SU-DHL-6 (cell line): Measurements from ENCODE around the gene HBA1.
"Not testable (repeated sequence)": the region's sequence is repeated elsewhere in the genome, so short reads cannot be mapped to it uniquely, and the experiment has no call there.

Experiments
- H2AFZ ChIP-seq: fragments of 200-600 bp; sonication (generic); 2 replicates; pipeline ENCODE4 v1.6.1; 2014; ENCODE audit warnings: low read depth, mild to moderate bottlenecking, moderate library complexity, mixed read lengths, antibody characterized with exemption, low read length; ENCODE audit not compliant: severe bottlenecking
- H3F3A ChIP-seq: fragments of 200-600 bp; shearing (Covaris generic); 2 replicates; pipeline ENCODE4 v1.6.0; 2016; ENCODE audit warnings: antibody characterized with exemption, mild to moderate bottlenecking; ENCODE audit not compliant: insufficient read depth
- H3K27ac ChIP-seq: fragments of 200-600 bp; sonication (generic); 2 replicates; pipeline ENCODE4 v1.5.1; 2016; ENCODE audit warnings: low read depth, mild to moderate bottlenecking, low read length, moderate library complexity, mixed read lengths
- H3K27me3 ChIP-seq: fragments of 200-600 bp; sonication (generic), shearing (Covaris generic); 2 replicates; pipeline ENCODE4 v1.6.0; 2014; ENCODE audit warnings: mild to moderate bottlenecking, low read length
- H3K36me3 ChIP-seq: fragments of 200-600 bp; sonication (generic); 2 replicates; pipeline ENCODE4 v1.6.1; 2014; ENCODE audit warnings: mild to moderate bottlenecking, low read length, mixed read lengths
- H3K4me2 ChIP-seq: fragments of 300-600, 200-600 bp; shearing (Covaris generic), sonication (generic); 2 replicates; pipeline ENCODE4 v1.6.0; 2014; ENCODE audit warnings: low read length, low read depth, mild to moderate bottlenecking; ENCODE audit not compliant: poor library complexity, severe bottlenecking
- H3K4me3 ChIP-seq: fragments of 200-600 bp; sonication (generic); 2 replicates; pipeline ENCODE4 v1.5.1; 2014; ENCODE audit warnings: antibody characterized with exemption, low read length, mild to moderate bottlenecking, mixed read lengths; ENCODE audit not compliant: insufficient read depth, poor library complexity, severe bottlenecking
- H3K79me2 ChIP-seq: fragments of 200-600 bp; sonication (generic); 2 replicates; pipeline ENCODE4 v1.6.1; 2014; ENCODE audit warnings: mild to moderate bottlenecking, low read length, moderate library complexity; ENCODE audit not compliant: insufficient read depth
- H3K9ac ChIP-seq: fragments of 200-600 bp; sonication (generic); 2 replicates; pipeline ENCODE4 v1.7.0; 2014; ENCODE audit warnings: mild to moderate bottlenecking, low read length
- H3K9me2 ChIP-seq: fragments of 200-600 bp; sonication (generic); replicated peaks from 2 replicates; pipeline ENCODE4 v1.6.1; 2014; ENCODE audit warnings: low read length; ENCODE audit not compliant: insufficient read depth
- H3K9me3 ChIP-seq: fragments of 200-600 bp; sonication (generic); 2 replicates; pipeline ENCODE4 v1.6.1; 2014; ENCODE audit warnings: low read length, mixed read lengths; ENCODE audit not compliant: insufficient read depth
- H4K20me1 ChIP-seq: fragments of 200-600 bp; sonication (generic); 2 replicates; pipeline ENCODE4 v1.6.1; 2014; ENCODE audit warnings: low read depth, mild to moderate bottlenecking, antibody characterized with exemption, low read length, moderate library complexity, mixed read lengths
- CTCF ChIP-seq: fragments of 200-600 bp; sonication (generic); IDR thresholded peaks from one replicate; pipeline ENCODE4 v1.5.1; 2017; ENCODE audit warnings: antibody characterized with exemption, mild to moderate bottlenecking, low read length, moderate library complexity; ENCODE audit not compliant: insufficient read depth, poor library complexity, severe bottlenecking
- EZH2phosphoT487 ChIP-seq: fragments of 200-600 bp; sonication (generic), shearing (Covaris generic); conservative IDR thresholded peaks from 2 replicates; pipeline ENCODE4 v1.6.1; 2018; ENCODE audit warnings: mild to moderate bottlenecking, antibody characterized with exemption, low read length, moderate library complexity, mixed read lengths

Gene HBA1

GRCh38 chr16:162271-162991 lies 14.0 kb upstream of the HBA1 start:
- Histone ChIP-seq H3K27ac (no peak overlapping the region), H3K4me2 (no peak overlapping the region), H4K20me1 (no peaks in the 10 kb centered on the region), H3K9me2 (no peaks in the 10 kb centered on the region), H3K27me3 (no peaks in the 10 kb centered on the region), H3K9me3 (no peaks in the 10 kb centered on the region), H2AFZ (no peak overlapping the region), H3K9ac (no peak overlapping the region), H3K4me3 (no peak overlapping the region), H3F3A (no peaks in the 10 kb centered on the region), H3K36me3 (no peaks in the 10 kb centered on the region), H3K79me2 (no peaks in the 10 kb centered on the region)
- no peak for TF ChIP-seq CTCF
- TF ChIP-seq EZH2phosphoT487, result no peak

DNA sequence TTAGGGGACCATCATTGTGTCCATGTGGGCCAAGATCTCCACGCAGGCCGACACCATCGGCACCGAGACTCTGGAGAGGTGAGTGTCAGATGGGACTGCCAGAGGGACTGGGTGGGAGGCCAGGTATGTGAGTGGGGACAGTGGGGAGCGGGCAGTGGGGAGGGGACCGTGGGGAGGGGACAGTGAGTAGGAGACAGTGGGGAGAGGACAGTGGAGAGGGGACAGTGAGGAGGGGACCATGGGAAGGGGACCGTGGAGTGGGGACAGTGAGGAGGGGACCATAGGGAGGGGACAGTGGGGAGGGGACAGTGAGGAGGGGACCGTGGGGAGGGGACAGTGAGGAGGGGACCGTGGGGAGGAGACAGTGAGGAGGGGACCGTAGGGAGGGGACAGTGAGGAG lies 13.3 kb upstream of the HBA1 start:
- H3K9me3 ChIP-seq, H3K27ac ChIP-seq, H2AFZ ChIP-seq, H3K9me2 ChIP-seq, H4K20me1 ChIP-seq, H3K79me2 ChIP-seq, H3F3A ChIP-seq, H3K4me3 ChIP-seq, H3K27me3 ChIP-seq, H3K9ac ChIP-seq, H3K4me2 ChIP-seq, H3K36me3 ChIP-seq: not testable (repeated sequence)

DNA sequence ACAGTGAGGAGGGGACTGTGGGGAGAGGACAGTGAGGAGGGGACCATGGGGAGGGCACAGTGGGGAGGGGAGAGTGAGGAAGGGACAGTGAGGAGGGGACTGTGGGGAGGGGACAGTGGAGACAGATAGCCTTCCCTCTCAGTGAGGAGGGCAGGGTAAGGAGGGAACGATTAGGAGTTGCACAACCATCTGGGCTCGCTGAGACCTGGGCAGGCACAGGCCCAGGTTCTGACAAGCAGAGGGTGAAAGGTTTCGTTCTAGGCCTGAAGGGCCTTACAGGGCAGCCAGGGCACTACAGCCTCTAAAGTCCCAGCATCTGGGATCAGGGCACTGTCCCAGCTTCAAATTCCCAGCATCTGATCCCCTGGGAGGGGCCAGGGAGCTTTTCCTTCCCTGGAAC lies 12.8 kb upstream of the HBA1 start:
- H3F3A ChIP-seq, H3K4me2 ChIP-seq, H3K79me2 ChIP-seq, H2AFZ ChIP-seq, H3K27me3 ChIP-seq, H3K9me3 ChIP-seq, H3K9me2 ChIP-seq, H4K20me1 ChIP-seq, H3K4me3 ChIP-seq, H3K9ac ChIP-seq, H3K36me3 ChIP-seq, H3K27ac ChIP-seq: not testable (repeated sequence)

DNA sequence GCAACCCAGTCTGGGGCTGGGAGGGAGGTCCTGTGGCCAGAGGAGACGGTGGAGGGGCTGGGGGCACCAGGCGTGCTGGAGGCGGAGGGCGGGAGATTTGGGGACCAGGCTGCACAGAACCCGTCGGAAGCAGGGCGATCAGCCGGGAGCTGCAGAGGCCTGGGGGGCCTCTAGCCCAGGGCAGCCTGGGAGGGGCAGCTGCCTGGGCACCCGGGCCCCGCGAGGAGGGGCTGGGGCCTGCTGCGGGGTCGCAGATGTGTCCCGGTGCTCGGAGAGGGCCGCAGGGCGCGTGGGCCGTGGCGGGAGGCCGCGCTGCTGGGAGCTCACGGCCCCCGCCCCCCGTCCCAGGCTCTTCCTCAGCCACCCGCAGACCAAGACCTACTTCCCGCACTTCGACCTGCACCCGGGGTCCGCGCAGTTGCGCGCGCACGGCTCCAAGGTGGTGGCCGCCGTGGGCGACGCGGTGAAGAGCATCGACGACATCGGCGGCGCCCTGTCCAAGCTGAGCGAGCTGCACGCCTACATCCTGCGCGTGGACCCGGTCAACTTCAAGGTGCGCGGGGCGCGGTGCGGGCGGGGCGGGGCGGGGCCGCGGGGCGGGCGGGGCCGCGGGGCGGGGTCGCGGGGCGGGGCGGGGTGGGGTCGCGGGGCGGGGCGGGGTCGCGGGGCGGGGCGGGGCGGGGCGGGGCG lies 12.2 kb upstream of the HBA1 start:
- H3F3A ChIP-seq, H4K20me1 ChIP-seq, H3K36me3 ChIP-seq: not testable (repeated sequence)

More for the DNA sequence above, 12.2 kb upstream of the HBA1 start:
- not testable (repeated sequence) for H3K27me3 ChIP-seq, H2AFZ ChIP-seq, H3K27ac ChIP-seq, H3K9me2 ChIP-seq, H3K9ac ChIP-seq, H3K4me2 ChIP-seq, H3K4me3 ChIP-seq, H3K79me2 ChIP-seq, H3K9me3 ChIP-seq
